HepG2 (cell line): ENCODE measurements around the gene RASA2. TPM values are rescaled to one million over a fixed set of nuclear protein-coding genes. Genes with fewer than 3 reads are reported as not detected.

Experiments
- ATAC-seq: fragments of 200-7000 bp; cut with Tn5 transposase; 3 replicates; pipeline ENCODE4 v1.9.1; 2020; ENCODE audit warnings: mild to moderate bottlenecking, moderate library complexity
- BruUV-seq: library from RNA; stranded (reverse); fragments of 400-500 nt; replicated peaks from 2 replicates; lab custom pipeline; 2021; lab: Mats Ljungman, UMichigan
- CTCF ChIA-PET: fragments of 300-600 bp; formaldehyde crosslinking; extraction: SDS; loops from one replicate; lab custom pipeline; 2021; ENCODE audit warnings: low total read pairs, inconsistent platforms, low intra/inter-chr PET ratio; lab: Yijun Ruan, JAX
- POLR2A ChIA-PET: fragments of 350-600 bp; sonication (Branson Sonifier 250); formaldehyde crosslinking; loops from one replicate; lab custom pipeline; 2020; ENCODE audit warnings: antibody characterized with exemption, inconsistent platforms; lab: Yijun Ruan, JAX
- DNase-seq: peaks from one replicate; pipeline ENCODE4 v3.0.0-alpha.2; 2015; ENCODE audit warnings: low spot score
- FAIRE-seq: peaks from 3 replicates; lab custom pipeline; 2011; peaks lifted over from hg19 to GRCh38; lab: Jason Lieb, UNC
- H2AFZ ChIP-seq: one replicate; pipeline ENCODE4 v1.6.1; 2011; ENCODE audit warnings: low read length, inconsistent platforms
- H3K27ac ChIP-seq: fragments of 300-600 bp; 3 replicates; pipeline ENCODE4 v1.8.0; 2011; ENCODE audit warnings: mixed run types, mild to moderate bottlenecking, mixed read lengths, low read length, inconsistent platforms; ENCODE audit not compliant: insufficient read depth; ENCODE audit errors: extremely low read length
- H3K27me3 ChIP-seq, 2 experiments: fragments of 200-600 bp in 1 of 2; 2 replicates in 1 of 2; 3 replicates in 1 of 2; pipeline versions ENCODE4 v1.6.0 to v1.8.0; 2011; ENCODE audit warnings: low read length in 2 of 2, mild to moderate bottlenecking in 2 of 2, moderate library complexity in 2 of 2, inconsistent platforms in 1 of 2; ENCODE audit not compliant: insufficient read depth in 2 of 2, control insufficient read depth in 1 of 2
- H3K36me3 ChIP-seq, 2 experiments: fragments of 200-600 bp in 1 of 2; replicated peaks in 1 of 2; 2 replicates in 1 of 2; 3 replicates in 1 of 2; pipeline versions ENCODE4 v1.5.1 to v1.8.0; 2011; ENCODE audit warnings: low read length in 2 of 2, inconsistent platforms in 1 of 2; ENCODE audit not compliant: insufficient read depth in 2 of 2, control insufficient read depth in 1 of 2
- H3K4me1 ChIP-seq: 2 replicates; pipeline ENCODE4 v1.5.1; 2012; ENCODE audit warnings: low read length, inconsistent platforms; ENCODE audit not compliant: insufficient read depth
- H3K4me2 ChIP-seq: 2 replicates; pipeline ENCODE4 v1.6.0; 2011; ENCODE audit warnings: low read depth, low read length, inconsistent platforms
- H3K4me3 ChIP-seq, 3 experiments: fragments of 200-600 bp in 1 of 3; sonication (generic), shearing (Covaris generic) in 1 of 3; replicated peaks in 1 of 3; 2 replicates each; pipeline ENCODE4 v1.5.1; 2011 to 2016; ENCODE audit warnings: low read length in 3 of 3, inconsistent platforms in 2 of 3, low read depth in 2 of 3, mild to moderate bottlenecking in 2 of 3, control low read depth in 1 of 3, mixed read lengths in 1 of 3; ENCODE audit not compliant: insufficient read depth in 1 of 3
- H3K79me2 ChIP-seq: one replicate; pipeline ENCODE4 v1.6.1; 2011; ENCODE audit warnings: low read length, inconsistent platforms; ENCODE audit not compliant: insufficient read depth
- H3K9ac ChIP-seq: 2 replicates; pipeline ENCODE4 v1.6.0; 2011; ENCODE audit warnings: mild to moderate bottlenecking, low read depth, low read length, inconsistent platforms; ENCODE audit not compliant: insufficient read depth
- H3K9me3 ChIP-seq: 2 replicates; pipeline ENCODE4 v1.5.1; 2012; ENCODE audit warnings: mild to moderate bottlenecking, low read length
- H4K20me1 ChIP-seq: 2 replicates; pipeline ENCODE4 v1.6.0; 2011; ENCODE audit warnings: inconsistent platforms, mild to moderate bottlenecking, low read length, moderate library complexity; ENCODE audit not compliant: insufficient read depth
- BRCA1 ChIP-seq: sonication (generic); formaldehyde crosslinking; IDR thresholded peaks from 2 replicates; pipeline ENCODE4 v1.4.0; 2020; ENCODE audit warnings: missing genetic modification reagents
- CAMTA2 ChIP-seq: sonication (generic); formaldehyde crosslinking; IDR thresholded peaks from 2 replicates; pipeline ENCODE4 v1.4.0; 2020; ENCODE audit warnings: mild to moderate bottlenecking, missing genetic modification reagents, borderline replicate concordance
- GATAD1 ChIP-seq: IDR thresholded peaks from 2 replicates; pipeline ENCODE4 v1.6.1; 2016; ENCODE audit warnings: missing genetic modification reagents, missing compliant biosample characterization
- HNRNPL ChIP-seq: fragments of 200-400 bp; formaldehyde crosslinking; IDR thresholded peaks from 2 replicates; pipeline ENCODE4 v1.6.1; 2017; ENCODE audit warnings: mild to moderate bottlenecking, low read depth, low read length
- HOXA9 ChIP-seq: sonication (generic); formaldehyde crosslinking; IDR thresholded peaks from 2 replicates; pipeline ENCODE4 v1.8.1; 2022; ENCODE audit warnings: missing genetic modification reagents, mild to moderate bottlenecking, moderate library complexity, borderline replicate concordance
- MAFK ChIP-seq, 2 experiments: IDR thresholded peaks in 1 of 2; conservative IDR thresholded peaks in 1 of 2; 2 replicates each; pipeline ENCODE4 v1.6.1; 2011; ENCODE audit warnings: improper control_type of control experiment in 2 of 2, low read length in 2 of 2
- MTF2 ChIP-seq: sonication (generic); formaldehyde crosslinking; IDR thresholded peaks from 2 replicates; pipeline ENCODE4 v1.5.0; 2020; ENCODE audit warnings: missing genetic modification reagents, borderline replicate concordance
- PHF20 ChIP-seq: sonication (generic); formaldehyde crosslinking; IDR thresholded peaks from 2 replicates; pipeline ENCODE4 v1.5.0; 2020; ENCODE audit warnings: mild to moderate bottlenecking, missing genetic modification reagents
- POGZ ChIP-seq: sonication (generic); formaldehyde crosslinking; IDR thresholded peaks from 2 replicates; pipeline ENCODE4 v1.4.0; 2020; ENCODE audit warnings: mild to moderate bottlenecking, missing genetic modification reagents
- ZFP1 ChIP-seq: IDR thresholded peaks from 2 replicates; pipeline ENCODE4 v1.6.1; 2016
- ZNF30 ChIP-seq: sonication (generic); formaldehyde crosslinking; IDR thresholded peaks from 2 replicates; pipeline ENCODE4 v1.5.0; 2020; ENCODE audit warnings: mild to moderate bottlenecking, missing genetic modification reagents
- ZNF382 ChIP-seq: sonication (generic); formaldehyde crosslinking; IDR thresholded peaks from 2 replicates; pipeline ENCODE4 v1.5.0; 2020; ENCODE audit warnings: missing genetic modification reagents, mild to moderate bottlenecking, borderline replicate concordance
- ZNF501 ChIP-seq: sonication (generic); formaldehyde crosslinking; IDR thresholded peaks from 2 replicates; pipeline ENCODE4 v1.5.1; 2020; ENCODE audit warnings: mild to moderate bottlenecking, moderate library complexity, missing genetic modification reagents
- ZNF775 ChIP-seq: sonication (generic); formaldehyde crosslinking; IDR thresholded peaks from 2 replicates; pipeline ENCODE4 v1.4.0; 2020; ENCODE audit warnings: missing genetic modification reagents, mild to moderate bottlenecking, moderate library complexity, borderline replicate concordance
- ZSCAN20 ChIP-seq: sonication (generic); formaldehyde crosslinking; IDR thresholded peaks from 2 replicates; pipeline ENCODE4 v1.4.0; 2020; ENCODE audit warnings: missing genetic modification reagents, mild to moderate bottlenecking, borderline replicate concordance
- in situ Hi-C: cut with HindIII; loops from 2 replicates; pipeline ENCODE4 v1.10.0; 2017; ENCODE audit warnings: low pct_unique_long_range_greater_than_20kb; ENCODE audit not compliant: extremely low pct_ligation_motif_present
- intact Hi-C: fragments of 100-400 bp; cut with micrococcal nuclease; formaldehyde crosslinking; loops from one replicate; pipeline ENCODE4 v1.10.0; 2022; ENCODE audit not compliant: unreplicated experiment
- polyA plus RNA-seq, 8 experiments: library from polyadenylated mRNA; depleted of rRNA in 3 of 8; stranded (reverse) in 7 of 8; unstranded in 1 of 8; fragments of >200 nt; fragmentation: Illumina TruSeq in 4 of 8; extraction: Trizol in 4 of 8; gene quantifications; 2 replicates each; pipeline versions ENCODE4 v1.2.1 to v1.2.3, GENCODE V29; 2011 to 2016; ENCODE audit warnings: low read depth in 4 of 8, missing spikeins in 1 of 8, mixed read lengths in 1 of 8; ENCODE audit not compliant: insufficient read depth in 1 of 8
- total RNA-seq, 5 experiments: library from RNA; depleted of rRNA; stranded (reverse); fragments of >200 nt; fragmentation: Illumina TruSeq; extraction: Trizol; gene quantifications; 2 replicates each; pipeline ENCODE4 v1.2.3, GENCODE V29; 2016; ENCODE audit warnings: low read depth in 1 of 5
- TF ChIP-seq, protein P1 (sequence below): sonication (generic); formaldehyde crosslinking; conservative IDR thresholded peaks from 2 replicates; pipeline ENCODE4 v1.4.0; 2020; ENCODE audit warnings: missing genetic modification reagents
- TF ChIP-seq, protein P2 (sequence below), 2 experiments: sonication (generic) in 1 of 2; formaldehyde crosslinking in 1 of 2; IDR thresholded peaks; 2 replicates each; pipeline versions ENCODE4 v1.4.0 to v1.6.1; 2018 to 2020; ENCODE audit warnings: missing genetic modification reagents in 2 of 2, borderline replicate concordance in 1 of 2, low read depth in 1 of 2, mild to moderate bottlenecking in 1 of 2, missing biosample characterization in 1 of 2

RASA2 gene
- total and polyA plus RNA-seq, 2 of the 13 experiments (the other 11 are each of a cell fraction or from before 2014, with no cell fraction given): 5.4 to 8.5 TPM

DNA sequence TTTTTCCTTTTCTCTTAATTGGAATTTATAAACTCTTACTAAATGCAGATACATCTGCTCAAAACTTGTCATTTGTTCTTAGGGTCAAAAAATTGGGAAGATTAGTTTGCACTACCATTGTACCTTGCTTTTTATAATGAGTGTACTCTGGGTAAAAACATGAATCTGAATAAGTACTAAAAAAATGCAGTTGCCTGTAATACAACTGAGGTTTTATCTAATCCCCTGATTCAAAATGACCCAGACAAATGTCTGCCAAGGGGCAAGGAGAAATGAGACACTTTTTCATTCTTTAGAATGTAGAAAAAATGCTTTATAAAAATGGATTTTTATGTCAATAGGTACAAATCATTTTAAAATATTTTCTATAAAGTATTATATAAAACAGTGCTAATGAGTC, 42.4 kb downstream of the RASA2 start:
- no peak overlapping the region for H3K4me2 ChIP-seq
- no peak for FAIRE-seq
- in situ Hi-C loops: no loop called here

More for the DNA sequence above, 42.4 kb downstream of the RASA2 start:
- ATAC-seq: no peak
- DNase-seq: no peak
- no peaks in the 10 kb centered on the region for H3K9me3 ChIP-seq
- CTCF ChIA-PET: no interaction called here
- no peaks in the 10 kb centered on the region for H3K4me1 ChIP-seq
- no peak overlapping the region for H3K9ac ChIP-seq
- H4K20me1 ChIP-seq: no peaks in the 10 kb centered on the region
- POLR2A ChIA-PET: no interaction called here
- intact Hi-C loops: no loop called here
- TF ChIP-seq HNRNPL: no peak
- TF ChIP-seq ZNF30 (CRISPR knock-in tag): no peak
- no peak for TF ChIP-seq ZFP1 (CRISPR knock-in tag)
- TF ChIP-seq, protein P1, sequence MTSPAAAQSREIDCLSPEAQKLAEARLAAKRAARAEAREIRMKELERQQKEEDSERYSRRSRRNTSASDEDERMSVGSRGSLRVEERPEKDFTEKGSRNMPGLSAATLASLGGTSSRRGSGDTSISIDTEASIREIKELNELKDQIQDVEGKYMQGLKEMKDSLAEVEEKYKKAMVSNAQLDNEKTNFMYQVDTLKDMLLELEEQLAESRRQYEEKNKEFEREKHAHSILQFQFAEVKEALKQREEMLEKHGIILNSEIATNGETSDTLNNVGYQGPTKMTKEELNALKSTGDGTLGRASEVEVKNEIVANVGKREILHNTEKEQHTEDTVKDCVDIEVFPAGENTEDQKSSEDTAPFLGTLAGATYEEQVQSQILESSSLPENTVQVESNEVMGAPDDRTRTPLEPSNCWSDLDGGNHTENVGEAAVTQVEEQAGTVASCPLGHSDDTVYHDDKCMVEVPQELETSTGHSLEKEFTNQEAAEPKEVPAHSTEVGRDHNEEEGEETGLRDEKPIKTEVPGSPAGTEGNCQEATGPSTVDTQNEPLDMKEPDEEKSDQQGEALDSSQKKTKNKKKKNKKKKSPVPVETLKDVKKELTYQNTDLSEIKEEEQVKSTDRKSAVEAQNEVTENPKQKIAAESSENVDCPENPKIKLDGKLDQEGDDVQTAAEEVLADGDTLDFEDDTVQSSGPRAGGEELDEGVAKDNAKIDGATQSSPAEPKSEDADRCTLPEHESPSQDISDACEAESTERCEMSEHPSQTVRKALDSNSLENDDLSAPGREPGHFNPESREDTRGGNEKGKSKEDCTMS (CRISPR knock-in tag): no peak
- TF ChIP-seq MAFK (conservative IDR thresholded peaks at IDR 0.05 in 1 of 2, IDR thresholded peaks at IDR 0.05 in 1 of 2; ENCODE audit: low read length in 2 of 2): no peak
- TF ChIP-seq MTF2: no peak
- no peak for TF ChIP-seq CAMTA2 (CRISPR knock-in tag)
- TF ChIP-seq GATAD1 (CRISPR knock-in tag): no peak
- TF ChIP-seq, protein P2, sequence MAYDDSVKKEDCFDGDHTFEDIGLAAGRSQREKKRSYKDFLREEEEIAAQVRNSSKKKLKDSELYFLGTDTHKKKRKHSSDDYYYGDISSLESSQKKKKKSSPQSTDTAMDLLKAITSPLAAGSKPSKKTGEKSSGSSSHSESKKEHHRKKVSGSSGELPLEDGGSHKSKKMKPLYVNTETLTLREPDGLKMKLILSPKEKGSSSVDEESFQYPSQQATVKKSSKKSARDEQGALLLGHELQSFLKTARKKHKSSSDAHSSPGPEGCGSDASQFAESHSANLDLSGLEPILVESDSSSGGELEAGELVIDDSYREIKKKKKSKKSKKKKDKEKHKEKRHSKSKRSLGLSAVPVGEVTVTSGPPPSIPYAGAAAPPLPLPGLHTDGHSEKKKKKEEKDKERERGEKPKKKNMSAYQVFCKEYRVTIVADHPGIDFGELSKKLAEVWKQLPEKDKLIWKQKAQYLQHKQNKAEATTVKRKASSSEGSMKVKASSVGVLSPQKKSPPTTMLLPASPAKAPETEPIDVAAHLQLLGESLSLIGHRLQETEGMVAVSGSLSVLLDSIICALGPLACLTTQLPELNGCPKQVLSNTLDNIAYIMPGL (CRISPR knock-in tag; IDR thresholded peaks at IDR 0.05; ENCODE audit: borderline replicate concordance in 1 of 2, low read depth in 1 of 2): no peak
- no peak for TF ChIP-seq HOXA9
- no peak for TF ChIP-seq POGZ
- TF ChIP-seq ZNF775: no peak
- no peak for TF ChIP-seq ZNF382
- no peak for TF ChIP-seq ZNF501 (CRISPR knock-in tag)
- no peak for TF ChIP-seq BRCA1 (CRISPR knock-in tag)
- TF ChIP-seq PHF20 (CRISPR knock-in tag): no peak
- no peak for TF ChIP-seq ZSCAN20
- no TSS peak for BruUV-seq
- no peaks in the 10 kb centered on the region for H3K79me2 ChIP-seq
- no peak overlapping the region for H2AFZ ChIP-seq
- peaks cover 2 to 22% of the 10 kb centered on the region in 2 experiments; a peak in 2 of 5 replicates for H3K36me3 ChIP-seq
- no peaks in the 10 kb centered on the region for H3K27me3 ChIP-seq
- no peak overlapping the region for H3K4me3 ChIP-seq
- no peak overlapping the region for H3K27ac ChIP-seq
